Measurements from ENCODE around the gene LEMD3.

Gene LEMD3

GRCh38 chr12:65170209-65170881, 962 bp downstream of the LEMD3 start:
- peak; percentile 52 for DNase-seq

GRCh38 chr12:65171073-65171472, 1.7 kb downstream of the LEMD3 start:
- no peak for DNase-seq

- DNase-seq: no peak
Measured at GRCh38 chr12:65171870-65172269, 2.5 kb downstream of the LEMD3 start.

GRCh38 chr12:65175385-65175784, 6.0 kb downstream of the LEMD3 start:
- no peak for DNase-seq

- no peak for DNase-seq
Measured at GRCh38 chr12:65182012-65182739, 12.8 kb downstream of the LEMD3 start.

- DNase-seq: no peak
Measured at GRCh38 chr12:65184176-65184857, 14.9 kb downstream of the LEMD3 start.

GRCh38 chr12:65184858-65185229, 15.5 kb downstream of the LEMD3 start:
- DNase-seq: no peak

GRCh38 chr12:65187665-65188064, 18.3 kb downstream of the LEMD3 start:
- no peak for DNase-seq

GRCh38 chr12:65188179-65188701, 18.9 kb downstream of the LEMD3 start:
- DNase-seq: no peak

GRCh38 chr12:65189028-65189718, 19.8 kb downstream of the LEMD3 start:
- no peak for DNase-seq

GRCh38 chr12:65192963-65193516, 23.7 kb downstream of the LEMD3 start:
- DNase-seq: no peak

- no peak for DNase-seq
Measured at GRCh38 chr12:65194949-65195348, 25.6 kb downstream of the LEMD3 start.

- no peak for DNase-seq
Measured at GRCh38 chr12:65195387-65196055, 26.1 kb downstream of the LEMD3 start.

GRCh38 chr12:65196762-65197567, 27.6 kb downstream of the LEMD3 start:
- DNase-seq: no peak

- DNase-seq: no peak
Measured at GRCh38 chr12:65199604-65200003, 30.2 kb downstream of the LEMD3 start.

- no peak for DNase-seq
Measured at GRCh38 chr12:65200007-65200665, 30.8 kb downstream of the LEMD3 start.

GRCh38 chr12:65203376-65203775, 34.0 kb downstream of the LEMD3 start:
- no peak for DNase-seq

- no peak for DNase-seq
Measured at GRCh38 chr12:65204886-65205525, 35.6 kb downstream of the LEMD3 start.

- DNase-seq: peak; percentile 69
Measured at GRCh38 chr12:65205886-65206285, 36.5 kb downstream of the LEMD3 start.

- no peak for DNase-seq
Measured at GRCh38 chr12:65208125-65208524, 38.7 kb downstream of the LEMD3 start.

Data from NCI-H526 treated with DMSO at 0.1 percent for 48 hours (cell line).